SU-DHL-6 (cell line): ENCODE measurements around the gene ITGAV.

ENCODE experiments used
- H2AFZ ChIP-seq: fragments of 200-600 bp; sonication (generic); 2 replicates; pipeline ENCODE4 v1.6.1; 2014; ENCODE audit warnings: low read depth, mild to moderate bottlenecking, moderate library complexity, mixed read lengths, antibody characterized with exemption, low read length; ENCODE audit not compliant: severe bottlenecking
- H3F3A ChIP-seq: fragments of 200-600 bp; shearing (Covaris generic); 2 replicates; pipeline ENCODE4 v1.6.0; 2016; ENCODE audit warnings: antibody characterized with exemption, mild to moderate bottlenecking; ENCODE audit not compliant: insufficient read depth
- H3K27ac ChIP-seq: fragments of 200-600 bp; sonication (generic); 2 replicates; pipeline ENCODE4 v1.5.1; 2016; ENCODE audit warnings: low read depth, mild to moderate bottlenecking, low read length, moderate library complexity, mixed read lengths
- H3K27me3 ChIP-seq: fragments of 200-600 bp; sonication (generic), shearing (Covaris generic); 2 replicates; pipeline ENCODE4 v1.6.0; 2014; ENCODE audit warnings: mild to moderate bottlenecking, low read length
- H3K36me3 ChIP-seq: fragments of 200-600 bp; sonication (generic); 2 replicates; pipeline ENCODE4 v1.6.1; 2014; ENCODE audit warnings: mild to moderate bottlenecking, low read length, mixed read lengths
- H3K4me2 ChIP-seq: fragments of 300-600, 200-600 bp; shearing (Covaris generic), sonication (generic); 2 replicates; pipeline ENCODE4 v1.6.0; 2014; ENCODE audit warnings: low read length, low read depth, mild to moderate bottlenecking; ENCODE audit not compliant: poor library complexity, severe bottlenecking
- H3K4me3 ChIP-seq: fragments of 200-600 bp; sonication (generic); 2 replicates; pipeline ENCODE4 v1.5.1; 2014; ENCODE audit warnings: antibody characterized with exemption, low read length, mild to moderate bottlenecking, mixed read lengths; ENCODE audit not compliant: insufficient read depth, poor library complexity, severe bottlenecking
- H3K79me2 ChIP-seq: fragments of 200-600 bp; sonication (generic); 2 replicates; pipeline ENCODE4 v1.6.1; 2014; ENCODE audit warnings: mild to moderate bottlenecking, low read length, moderate library complexity; ENCODE audit not compliant: insufficient read depth
- H3K9ac ChIP-seq: fragments of 200-600 bp; sonication (generic); 2 replicates; pipeline ENCODE4 v1.7.0; 2014; ENCODE audit warnings: mild to moderate bottlenecking, low read length
- H3K9me2 ChIP-seq: fragments of 200-600 bp; sonication (generic); replicated peaks from 2 replicates; pipeline ENCODE4 v1.6.1; 2014; ENCODE audit warnings: low read length; ENCODE audit not compliant: insufficient read depth
- H3K9me3 ChIP-seq: fragments of 200-600 bp; sonication (generic); 2 replicates; pipeline ENCODE4 v1.6.1; 2014; ENCODE audit warnings: low read length, mixed read lengths; ENCODE audit not compliant: insufficient read depth
- H4K20me1 ChIP-seq: fragments of 200-600 bp; sonication (generic); 2 replicates; pipeline ENCODE4 v1.6.1; 2014; ENCODE audit warnings: low read depth, mild to moderate bottlenecking, antibody characterized with exemption, low read length, moderate library complexity, mixed read lengths
- CTCF ChIP-seq: fragments of 200-600 bp; sonication (generic); IDR thresholded peaks from one replicate; pipeline ENCODE4 v1.5.1; 2017; ENCODE audit warnings: antibody characterized with exemption, mild to moderate bottlenecking, low read length, moderate library complexity; ENCODE audit not compliant: insufficient read depth, poor library complexity, severe bottlenecking
- EZH2phosphoT487 ChIP-seq: fragments of 200-600 bp; sonication (generic), shearing (Covaris generic); conservative IDR thresholded peaks from 2 replicates; pipeline ENCODE4 v1.6.1; 2018; ENCODE audit warnings: mild to moderate bottlenecking, antibody characterized with exemption, low read length, moderate library complexity, mixed read lengths

ITGAV gene

GRCh38 chr2:186590759-186591505, 1.1 kb downstream of the ITGAV start:
- no peaks in the 10 kb centered on the region for H3K9me3 ChIP-seq
- H2AFZ ChIP-seq = peak overlapping the region; percentile 99
- peak overlapping the region; percentile 69 for H3K9ac ChIP-seq
- no peaks in the 10 kb centered on the region for H3K36me3 ChIP-seq
- no peak for TF ChIP-seq CTCF
- TF ChIP-seq EZH2phosphoT487 = no peak
- no peaks in the 10 kb centered on the region for H3K79me2 ChIP-seq
- peaks cover 10% of the 10 kb centered on the region for H3F3A ChIP-seq
- H3K9me2 ChIP-seq = no peaks in the 10 kb centered on the region
- H3K27me3 ChIP-seq = no peaks in the 10 kb centered on the region
- no peaks in the 10 kb centered on the region for H4K20me1 ChIP-seq
- H3K4me2 ChIP-seq = peak overlapping the region; percentile 75
- no peak overlapping the region for H3K27ac ChIP-seq
- peak overlapping the region; percentile 65 for H3K4me3 ChIP-seq

GRCh38 chr2:186591506-186591890, 1.6 kb downstream of the ITGAV start:
- TF ChIP-seq EZH2phosphoT487 (no peak), CTCF (no peak)
- Histone ChIP-seq H3F3A (peaks cover 10% of the 10 kb centered on the region), H3K27ac (no peak overlapping the region), H3K9me3 (no peaks in the 10 kb centered on the region), H3K27me3 (no peaks in the 10 kb centered on the region), H3K79me2 (no peaks in the 10 kb centered on the region), H2AFZ (no peak overlapping the region), H3K36me3 (no peaks in the 10 kb centered on the region), H3K9ac (no peak overlapping the region), H3K4me2 (peak overlapping the region; percentile 75), H4K20me1 (no peaks in the 10 kb centered on the region), H3K9me2 (no peaks in the 10 kb centered on the region), H3K4me3 (no peak overlapping the region)

- Histone ChIP-seq H3K4me2 (no peak overlapping the region), H3K9me2 (no peaks in the 10 kb centered on the region), H3K9me3 (no peaks in the 10 kb centered on the region), H3K79me2 (no peaks in the 10 kb centered on the region), H2AFZ (no peak overlapping the region), H4K20me1 (no peaks in the 10 kb centered on the region), H3F3A (peaks cover 10% of the 10 kb centered on the region), H3K9ac (no peak overlapping the region), H3K27ac (no peak overlapping the region), H3K36me3 (no peaks in the 10 kb centered on the region), H3K27me3 (no peaks in the 10 kb centered on the region), H3K4me3 (no peak overlapping the region)
- no peak for TF ChIP-seq CTCF
- TF ChIP-seq EZH2phosphoT487 = no peak
Observed at GRCh38 chr2:186592137-186592875, 2.5 kb downstream of the ITGAV start.
